Measurements from ENCODE around the gene ASB1.

ASB1 gene

GRCh38 chr2:238426568-238427434 lies at the start of gene ASB1 (continued):
- no peak for TF ChIP-seq ZNF148 (tag by site-specific recombination; IDR thresholded peaks at IDR 0.05; ENCODE audit: borderline replicate concordance)
- no peak for TF ChIP-seq HOXA7 (CRISPR knock-in tag; IDR thresholded peaks at IDR 0.05; ENCODE audit: borderline replicate concordance)
- 0 out of 2 replicates have a peak, but pooled peaks have one; percentile 19 for TF ChIP-seq ZSCAN30 (tag by site-specific recombination; IDR thresholded peaks at IDR 0.05)
- no peak for TF ChIP-seq ZSCAN5A (tag by site-specific recombination; IDR thresholded peaks at IDR 0.05)
- no peak for TF ChIP-seq ZNF501 (tag by site-specific recombination; IDR thresholded peaks at IDR 0.05)
- TF ChIP-seq ZNF121 (tag by site-specific recombination; IDR thresholded peaks at IDR 0.05), result no peak
- no peak; the same call in 1 of the 2 replicates for TF ChIP-seq ZBTB8A (tag by site-specific recombination; IDR thresholded peaks at IDR 0.05)
- TF ChIP-seq ZNF585B (tag by site-specific recombination; IDR thresholded peaks at IDR 0.05), result no peak
- TF ChIP-seq, protein P1, sequence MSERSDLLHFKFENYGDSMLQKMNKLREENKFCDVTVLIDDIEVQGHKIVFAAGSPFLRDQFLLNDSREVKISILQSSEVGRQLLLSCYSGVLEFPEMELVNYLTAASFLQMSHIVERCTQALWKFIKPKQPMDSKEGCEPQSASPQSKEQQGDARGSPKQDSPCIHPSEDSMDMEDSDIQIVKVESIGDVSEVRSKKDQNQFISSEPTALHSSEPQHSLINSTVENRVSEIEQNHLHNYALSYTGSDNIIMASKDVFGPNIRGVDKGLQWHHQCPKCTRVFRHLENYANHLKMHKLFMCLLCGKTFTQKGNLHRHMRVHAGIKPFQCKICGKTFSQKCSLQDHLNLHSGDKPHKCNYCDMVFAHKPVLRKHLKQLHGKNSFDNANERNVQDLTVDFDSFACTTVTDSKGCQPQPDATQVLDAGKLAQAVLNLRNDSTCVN (tag by site-specific recombination; optimal IDR thresholded peaks at IDR 0.05), result peak; percentile 76
- no peak for TF ChIP-seq HOXD13 (CRISPR knock-in tag; IDR thresholded peaks at IDR 0.05; ENCODE audit: borderline replicate concordance)
- TF ChIP-seq, protein P2, sequence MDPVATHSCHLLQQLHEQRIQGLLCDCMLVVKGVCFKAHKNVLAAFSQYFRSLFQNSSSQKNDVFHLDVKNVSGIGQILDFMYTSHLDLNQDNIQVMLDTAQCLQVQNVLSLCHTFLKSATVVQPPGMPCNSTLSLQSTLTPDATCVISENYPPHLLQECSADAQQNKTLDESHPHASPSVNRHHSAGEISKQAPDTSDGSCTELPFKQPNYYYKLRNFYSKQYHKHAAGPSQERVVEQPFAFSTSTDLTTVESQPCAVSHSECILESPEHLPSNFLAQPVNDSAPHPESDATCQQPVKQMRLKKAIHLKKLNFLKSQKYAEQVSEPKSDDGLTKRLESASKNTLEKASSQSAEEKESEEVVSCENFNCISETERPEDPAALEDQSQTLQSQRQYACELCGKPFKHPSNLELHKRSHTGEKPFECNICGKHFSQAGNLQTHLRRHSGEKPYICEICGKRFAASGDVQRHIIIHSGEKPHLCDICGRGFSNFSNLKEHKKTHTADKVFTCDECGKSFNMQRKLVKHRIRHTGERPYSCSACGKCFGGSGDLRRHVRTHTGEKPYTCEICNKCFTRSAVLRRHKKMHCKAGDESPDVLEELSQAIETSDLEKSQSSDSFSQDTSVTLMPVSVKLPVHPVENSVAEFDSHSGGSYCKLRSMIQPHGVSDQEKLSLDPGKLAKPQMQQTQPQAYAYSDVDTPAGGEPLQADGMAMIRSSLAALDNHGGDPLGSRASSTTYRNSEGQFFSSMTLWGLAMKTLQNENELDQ (tag by site-specific recombination; IDR thresholded peaks at IDR 0.05; ENCODE audit: low read depth), result no peak
- no peak for TF ChIP-seq ZNF664 (tag by site-specific recombination; IDR thresholded peaks at IDR 0.05)
- TF ChIP-seq ZNF830 (tag by site-specific recombination; IDR thresholded peaks at IDR 0.05; ENCODE audit: low read depth), result no peak
- no peak for TF ChIP-seq WT1 (tag by site-specific recombination; IDR thresholded peaks at IDR 0.05)
- TF ChIP-seq ZBTB1 (tag by site-specific recombination; IDR thresholded peaks at IDR 0.05), result no peak
- no peak for TF ChIP-seq ZNF654 (tag by site-specific recombination; IDR thresholded peaks at IDR 0.05; ENCODE audit: low read depth)
- TF ChIP-seq ZNF266 (tag by site-specific recombination; IDR thresholded peaks at IDR 0.05; ENCODE audit: low read depth), result no peak

DNA sequence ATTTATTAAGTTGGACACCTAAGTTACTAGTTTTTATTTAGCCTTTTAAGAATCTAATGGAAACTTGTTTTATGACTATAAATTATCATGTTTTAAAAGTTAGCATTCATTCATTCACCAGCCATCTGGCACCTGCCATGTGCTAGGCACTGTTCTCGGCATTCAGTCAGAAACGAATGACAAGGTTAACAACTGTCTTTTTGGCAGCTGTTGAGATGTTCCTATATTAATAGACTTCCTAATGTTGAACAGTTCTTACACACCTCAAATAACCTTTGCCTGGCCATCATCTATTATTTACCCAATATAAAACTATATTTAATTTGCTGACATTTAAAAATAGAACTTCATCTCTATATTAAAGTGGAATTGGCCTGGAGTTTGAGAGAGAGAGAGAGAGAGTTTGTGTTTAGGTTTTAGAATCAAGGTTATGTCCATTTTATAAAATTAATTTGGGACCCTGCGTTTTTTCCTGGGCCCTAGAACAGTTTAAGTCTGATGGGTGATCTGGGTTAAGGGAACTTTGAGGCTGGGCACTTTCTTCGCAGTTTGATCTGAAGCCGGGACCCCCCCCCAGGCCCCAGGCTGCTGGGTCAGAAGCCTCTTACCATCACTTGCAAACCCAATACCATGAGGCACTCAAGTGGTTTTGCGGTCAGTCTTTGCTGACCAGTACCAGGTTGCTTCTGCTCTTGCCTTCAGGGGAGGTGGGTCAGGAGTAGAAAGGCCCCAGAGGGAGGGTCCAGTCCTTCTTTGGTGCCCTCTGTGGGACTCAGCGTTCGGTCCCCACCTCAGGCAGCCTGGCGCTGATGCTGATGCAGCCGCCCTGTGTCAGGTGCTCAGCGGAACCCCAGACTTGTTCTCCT lies 48.3 kb upstream of the ASB1 start:
- H3K4me1 ChIP-seq (ENCODE audit: control insufficient read depth, insufficient read depth, low read length), result no peaks in the 10 kb centered on the region
- ChIA-PET CTCF (no interaction called here), POLR2A (no interaction called here)
- no peaks in the 10 kb centered on the region for H3K9me3 ChIP-seq (ENCODE audit: control insufficient read depth, insufficient read depth, low read depth, low read length)
- no peak overlapping the region for H3K4me3 ChIP-seq (ENCODE audit: low read depth, low read length)
- H3K36me3 ChIP-seq (ENCODE audit: control insufficient read depth in 2 of 2, insufficient read depth in 1 of 2, low read length in 2 of 2), result peaks cover 0 to 23% of the 10 kb centered on the region in 2 experiments; a peak in 1 of 3 replicates
- no peak overlapping the region for H3K27ac ChIP-seq (ENCODE audit: extremely low read depth, low read depth, low read length)
- TF ChIP-seq ZNF202 (tag by site-specific recombination; IDR thresholded peaks at IDR 0.05; ENCODE audit: borderline replicate concordance), result no peak
- no peak for TF ChIP-seq ZNF830 (tag by site-specific recombination; IDR thresholded peaks at IDR 0.05; ENCODE audit: low read depth)
- TF ChIP-seq ZBTB17 (tag by site-specific recombination; IDR thresholded peaks at IDR 0.05), result no peak
- no peak for TF ChIP-seq ZNF426 (tag by site-specific recombination; IDR thresholded peaks at IDR 0.05)
- TF ChIP-seq ZNF148 (tag by site-specific recombination; IDR thresholded peaks at IDR 0.05; ENCODE audit: borderline replicate concordance), result no peak
- TF ChIP-seq GFI1B (tag by site-specific recombination; IDR thresholded peaks at IDR 0.05), result no peak
- TF ChIP-seq ZNF561 (tag by site-specific recombination; IDR thresholded peaks at IDR 0.05; ENCODE audit: borderline replicate concordance), result no peak
- no peak for TF ChIP-seq KLF16 (tag by site-specific recombination; IDR thresholded peaks at IDR 0.05)

Measured in HEK293 (cell line).